ENCODE data around the gene ZNF626. TPM values are rescaled to one million over a fixed set of nuclear protein-coding genes. Genes with fewer than 3 reads are reported as not detected.
"Not testable (repeated sequence)": the region's sequence is repeated elsewhere in the genome, so short reads cannot be mapped to it uniquely, and the experiment has no call there.

Gene ZNF626
- total and polyA plus RNA-seq, 12 donors: 2.5 to 12.5 (median 8.8) TPM

DNA sequence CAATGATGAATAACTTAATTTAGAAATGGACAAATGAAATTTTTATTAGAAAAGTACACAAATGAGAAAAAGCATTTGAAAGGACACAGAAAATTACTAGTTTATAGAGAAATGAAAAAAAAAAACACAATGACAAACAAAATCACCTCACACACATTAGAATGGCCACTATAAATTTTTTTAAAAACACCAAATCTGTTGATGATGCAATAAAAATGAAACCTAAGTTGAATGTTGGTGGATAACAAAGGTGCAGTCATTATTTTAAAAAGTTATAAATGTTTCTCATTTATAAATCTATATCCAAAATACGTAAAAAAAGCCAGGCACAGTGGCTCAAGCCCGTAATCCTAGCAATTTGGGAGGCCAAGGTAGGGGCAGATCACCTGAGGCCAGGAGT is 20.8 kb downstream of the ZNF626 start:
- Histone ChIP-seq H3K9me3 (peaks cover 0 to 100% (median 50%) of the 10 kb centered on the region in 11 donors), H3K27me3 (no peaks in the 10 kb centered on the region), H3K27ac (no peak overlapping the region), H3K36me3 (peaks cover 0 to 100% (median 70%) of the 10 kb centered on the region in 9 donors), H3K4me1 (no peaks in the 10 kb centered on the region), H3K4me3 (no peak overlapping the region)
- no peak for TF ChIP-seq CTCF (IDR thresholded peaks at IDR 0.05)
- no peak for DNase-seq
- WGBS, 2 donors: 96 to 97% methylated on average over 2 of the region's 2 CpGs
- ATAC-seq: no peak
- intact Hi-C loops (cut with DNase I): no loop called here

GRCh38 chr19:20640023-20640422 is 21.3 kb downstream of the ZNF626 start:
- 98% methylated on average over 2 of the region's 2 CpGs for WGBS, 2 donors
- no peaks in the 10 kb centered on the region for H3K27me3 ChIP-seq

GRCh38 chr19:20624560-20624959 is 36.8 kb downstream of the ZNF626 start:
- H3K4me3 ChIP-seq; H3K27ac ChIP-seq; intact Hi-C loops (cut with DNase I); H3K4me1 ChIP-seq; ATAC-seq; H3K27me3 ChIP-seq; DNase-seq: not testable (repeated sequence)
- H3K9me3 ChIP-seq: peaks cover 0 to 99% (median 66%) of the 10 kb centered on the region in 11 donors
- H3K36me3 ChIP-seq: peaks cover 0 to 52% (median 4%) of the 10 kb centered on the region in 9 donors
- WGBS, 2 donors: 97 to 98% methylated on average over 2 of the region's 2 CpGs

More at GRCh38 chr19:20640023-20640422, 21.3 kb downstream of the ZNF626 start:
- no peaks in the 10 kb centered on the region for H3K4me1 ChIP-seq
- intact Hi-C loops (cut with DNase I): no loop called here
- no peak for ATAC-seq
- H3K9me3 ChIP-seq: peaks cover 0 to 100% (median 55%) of the 10 kb centered on the region in 11 donors
- TF ChIP-seq CTCF (IDR thresholded peaks at IDR 0.05): no peak
- DNase-seq: no peak
- no peak overlapping the region for H3K4me3 ChIP-seq
- peaks cover 0 to 100% (median 70%) of the 10 kb centered on the region in 9 donors for H3K36me3 ChIP-seq
- H3K27ac ChIP-seq: no peak overlapping the region

GRCh38 chr19:20616071-20616470 is 45.3 kb downstream of the ZNF626 start:
- Histone ChIP-seq H3K4me3 (no peak overlapping the region), H3K27ac (no peak overlapping the region), H3K9me3 (peaks cover 0 to 90% (median 11%) of the 10 kb centered on the region in 11 donors), H3K36me3 (peaks cover 0 to 1% (median 0%) of the 10 kb centered on the region in 9 donors), H3K4me1 (no peaks in the 10 kb centered on the region), H3K27me3 (no peaks in the 10 kb centered on the region)
- intact Hi-C loops (cut with DNase I): loop anchor here in 3 of 10 donors (2.0 to 5.0 kb wide), 2 partner anchors 85 to 86 kb away; no protein-coding TSS in a partner anchor
- DNase-seq (no peak), ATAC-seq (no peak)
- 57 to 81% methylated on average over 2 of the region's 2 CpGs for WGBS, 2 donors
- TF ChIP-seq CTCF (IDR thresholded peaks at IDR 0.05): no peak

DNA sequence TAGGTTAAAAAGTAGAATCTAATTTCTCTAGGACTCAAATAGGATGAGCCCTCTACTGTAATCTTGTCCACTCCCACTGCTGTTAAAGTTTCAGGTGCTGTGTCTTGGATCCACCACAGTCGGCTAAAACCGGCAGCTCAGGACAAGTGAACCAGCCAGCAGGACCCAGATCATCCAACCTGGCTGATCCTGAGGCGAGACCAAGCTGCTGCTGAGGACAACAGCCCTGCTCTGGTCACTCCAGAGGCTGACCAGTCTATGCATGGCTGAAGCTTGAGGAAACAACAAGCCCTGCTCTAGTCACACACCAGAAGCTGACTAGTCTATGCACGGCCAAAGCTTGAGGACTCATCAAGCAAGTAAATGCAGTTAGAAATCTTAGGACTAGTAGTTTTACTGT is 46.4 kb downstream of the ZNF626 start:
- H3K4me1 ChIP-seq, H3K4me3 ChIP-seq, ATAC-seq, H3K36me3 ChIP-seq, H3K27me3 ChIP-seq, H3K27ac ChIP-seq, DNase-seq: not testable (repeated sequence)
- H3K9me3 ChIP-seq: peaks cover 0 to 89% (median 5%) of the 10 kb centered on the region in 11 donors
- 89 to 90% methylated on average over 4 of the region's 4 CpGs for WGBS, 2 donors
- intact Hi-C loops (cut with DNase I): loop anchor here in 2 of 10 donors (2.0 to 5.0 kb wide), 2 partner anchors 86 to 87 kb away; no protein-coding TSS in a partner anchor

Data from heart right ventricle (tissue), 16 donors.